Measurements from ENCODE around the gene FPGS. TPM values are rescaled to one million over a fixed set of nuclear protein-coding genes. Genes with fewer than 3 reads are reported as not detected.
A peak's percentile ranks its signal among the peaks of the same experiment; 100 is the strongest.
"Not testable (repeated sequence)": the region's sequence is repeated elsewhere in the genome, so short reads cannot be mapped to it uniquely, and the experiment has no call there.

FPGS gene
- total RNA-seq, 4 donors from 2014 or later = 36.1 to 56.3 (median 50.1) TPM

GRCh38 chr9:127844821-127845359 is 42.2 kb downstream of the FPGS start:
- DNase-seq (ENCODE audit: extremely low spot score) = no peak
- Histone ChIP-seq H3K27ac (replicated peaks in 1 of 4) (peak overlapping the region; percentile 54 to 75 (median 67)), H3K4me1 (peaks cover 38 to 59% (median 54%) of the 10 kb centered on the region in 4 donors), H3K27me3 (no peaks in the 10 kb centered on the region), H3K9me3 (peaks cover 0 to 8% (median 6%) of the 10 kb centered on the region in 4 donors), H3K36me3 (peaks cover 0 to 60% (median 14%) of the 10 kb centered on the region in 4 donors), H3K4me3 (no peak overlapping the region)
- 75% methylated on average over 16 of the region's 16 CpGs for WGBS
- peak; percentile 5 to 42 for TF ChIP-seq POLR2AphosphoS5 (IDR thresholded peaks at IDR 0.05)
- no peak for TF ChIP-seq POLR2A (IDR thresholded peaks at IDR 0.05; ENCODE audit: low read depth)
- intact Hi-C loops (cut with DNase I) = no loop called here

GRCh38 chr9:127845619-127846018 is 42.9 kb downstream of the FPGS start:
- DNase-seq (ENCODE audit: extremely low spot score); H3K27me3 ChIP-seq; H3K4me3 ChIP-seq; H3K9me3 ChIP-seq; intact Hi-C loops (cut with DNase I): not testable (repeated sequence)
- Histone ChIP-seq H3K36me3 (peaks cover 0 to 60% (median 11%) of the 10 kb centered on the region in 4 donors), H3K27ac (replicated peaks in 1 of 4) (peak overlapping the region; percentile 54 to 75 (median 67)), H3K4me1 (peaks cover 38 to 52% (median 46%) of the 10 kb centered on the region in 4 donors)
- 89% methylated on average over 4 of the region's 4 CpGs for WGBS

DNA sequence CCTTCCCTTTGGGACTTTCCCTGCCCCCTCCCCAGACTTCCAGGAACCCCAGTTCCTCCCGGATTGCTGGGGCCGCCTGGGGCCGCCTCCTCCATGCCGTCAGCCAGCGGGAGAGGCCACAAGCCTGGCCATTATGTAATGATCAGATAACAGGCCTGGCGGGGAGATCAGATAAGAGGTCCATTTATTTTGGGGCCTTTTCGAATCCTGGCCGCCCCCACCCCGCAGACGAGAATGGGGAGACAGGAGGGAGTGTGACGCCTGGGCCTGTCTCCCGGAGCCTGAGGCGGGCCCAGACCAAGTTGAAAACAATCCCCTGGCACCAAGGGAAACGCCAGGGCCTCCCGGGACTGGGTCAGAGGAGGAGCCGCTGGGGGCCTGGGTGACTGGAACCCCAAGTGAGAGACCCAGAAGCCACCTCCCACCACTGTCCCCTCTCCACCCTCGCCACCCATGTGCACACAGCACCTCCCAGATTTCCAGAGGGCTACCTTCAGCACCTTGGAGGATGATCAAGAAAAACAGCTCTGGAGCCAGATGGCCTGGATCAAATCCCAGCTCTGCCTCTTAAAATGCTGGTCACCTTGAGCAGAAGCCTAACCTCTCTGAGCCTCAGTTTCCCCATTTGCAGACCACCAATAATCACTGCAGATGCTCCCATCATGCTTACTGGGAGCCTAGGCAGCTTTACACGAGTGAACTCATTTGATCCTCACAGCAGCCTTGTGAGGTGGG is 43.9 kb downstream of the FPGS start:
- 59% methylated on average over 10 of the region's 18 CpGs for WGBS
- peak overlapping the region in 3 of 4 donors; percentile 1 to 27 (median 17) for H3K4me3 ChIP-seq
- intact Hi-C loops (cut with DNase I) = no loop called here
- no peak for DNase-seq (ENCODE audit: extremely low spot score)
- H3K9me3 ChIP-seq = peaks cover 0 to 8% (median 6%) of the 10 kb centered on the region in 4 donors
- H3K27ac ChIP-seq (replicated peaks in 1 of 4) = peak overlapping the region; percentile 54 to 75 (median 67)
- TF ChIP-seq, protein P1, sequence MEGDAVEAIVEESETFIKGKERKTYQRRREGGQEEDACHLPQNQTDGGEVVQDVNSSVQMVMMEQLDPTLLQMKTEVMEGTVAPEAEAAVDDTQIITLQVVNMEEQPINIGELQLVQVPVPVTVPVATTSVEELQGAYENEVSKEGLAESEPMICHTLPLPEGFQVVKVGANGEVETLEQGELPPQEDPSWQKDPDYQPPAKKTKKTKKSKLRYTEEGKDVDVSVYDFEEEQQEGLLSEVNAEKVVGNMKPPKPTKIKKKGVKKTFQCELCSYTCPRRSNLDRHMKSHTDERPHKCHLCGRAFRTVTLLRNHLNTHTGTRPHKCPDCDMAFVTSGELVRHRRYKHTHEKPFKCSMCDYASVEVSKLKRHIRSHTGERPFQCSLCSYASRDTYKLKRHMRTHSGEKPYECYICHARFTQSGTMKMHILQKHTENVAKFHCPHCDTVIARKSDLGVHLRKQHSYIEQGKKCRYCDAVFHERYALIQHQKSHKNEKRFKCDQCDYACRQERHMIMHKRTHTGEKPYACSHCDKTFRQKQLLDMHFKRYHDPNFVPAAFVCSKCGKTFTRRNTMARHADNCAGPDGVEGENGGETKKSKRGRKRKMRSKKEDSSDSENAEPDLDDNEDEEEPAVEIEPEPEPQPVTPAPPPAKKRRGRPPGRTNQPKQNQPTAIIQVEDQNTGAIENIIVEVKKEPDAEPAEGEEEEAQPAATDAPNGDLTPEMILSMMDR (IDR thresholded peaks at IDR 0.05) = no peak
- TF ChIP-seq POLR2A (IDR thresholded peaks at IDR 0.05; ENCODE audit: low read depth) (no peak), POLR2AphosphoS5 (IDR thresholded peaks at IDR 0.05) (no peak), EP300 (IDR thresholded peaks at IDR 0.05) (no peak)
- peaks cover 33 to 47% (median 38%) of the 10 kb centered on the region in 4 donors for H3K4me1 ChIP-seq
- H3K27me3 ChIP-seq = no peaks in the 10 kb centered on the region
- peaks cover 0 to 60% (median 7%) of the 10 kb centered on the region in 4 donors for H3K36me3 ChIP-seq

DNA sequence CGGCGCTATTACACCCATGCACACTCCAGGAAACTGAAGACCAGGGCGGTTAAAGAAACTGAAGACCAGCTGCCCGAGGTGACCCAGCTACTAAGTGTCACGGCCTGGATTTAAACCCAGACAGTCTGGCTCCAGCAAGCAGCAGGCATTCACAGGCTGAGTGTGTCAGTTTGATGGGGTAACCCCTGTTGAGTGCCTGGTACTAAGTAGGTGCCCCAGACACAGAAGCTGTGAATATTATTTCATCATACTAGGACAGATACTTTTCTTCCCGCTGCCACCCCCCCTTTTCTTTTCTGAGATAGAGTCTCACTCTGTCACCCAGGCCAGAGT is 44.5 kb downstream of the FPGS start:
- H3K9me3 ChIP-seq = peaks cover 0 to 8% (median 6%) of the 10 kb centered on the region in 4 donors
- 57% methylated on average over 6 of the region's 6 CpGs for WGBS
- H3K27me3 ChIP-seq = no peaks in the 10 kb centered on the region
- H3K4me3 ChIP-seq = peak overlapping the region in 2 of 4 donors; percentile 17 to 27
- TF ChIP-seq POLR2AphosphoS5 (IDR thresholded peaks at IDR 0.05) = no peak
- no peak for TF ChIP-seq EP300 (IDR thresholded peaks at IDR 0.05)
- H3K4me1 ChIP-seq = peaks cover 30 to 50% (median 39%) of the 10 kb centered on the region in 4 donors
- H3K27ac ChIP-seq (replicated peaks in 1 of 4) = peak overlapping the region; percentile 54 to 75 (median 67)
- H3K36me3 ChIP-seq = peaks cover 0 to 60% (median 6%) of the 10 kb centered on the region in 4 donors
- no peak for DNase-seq (ENCODE audit: extremely low spot score)
- intact Hi-C loops (cut with DNase I) = no loop called here

DNA sequence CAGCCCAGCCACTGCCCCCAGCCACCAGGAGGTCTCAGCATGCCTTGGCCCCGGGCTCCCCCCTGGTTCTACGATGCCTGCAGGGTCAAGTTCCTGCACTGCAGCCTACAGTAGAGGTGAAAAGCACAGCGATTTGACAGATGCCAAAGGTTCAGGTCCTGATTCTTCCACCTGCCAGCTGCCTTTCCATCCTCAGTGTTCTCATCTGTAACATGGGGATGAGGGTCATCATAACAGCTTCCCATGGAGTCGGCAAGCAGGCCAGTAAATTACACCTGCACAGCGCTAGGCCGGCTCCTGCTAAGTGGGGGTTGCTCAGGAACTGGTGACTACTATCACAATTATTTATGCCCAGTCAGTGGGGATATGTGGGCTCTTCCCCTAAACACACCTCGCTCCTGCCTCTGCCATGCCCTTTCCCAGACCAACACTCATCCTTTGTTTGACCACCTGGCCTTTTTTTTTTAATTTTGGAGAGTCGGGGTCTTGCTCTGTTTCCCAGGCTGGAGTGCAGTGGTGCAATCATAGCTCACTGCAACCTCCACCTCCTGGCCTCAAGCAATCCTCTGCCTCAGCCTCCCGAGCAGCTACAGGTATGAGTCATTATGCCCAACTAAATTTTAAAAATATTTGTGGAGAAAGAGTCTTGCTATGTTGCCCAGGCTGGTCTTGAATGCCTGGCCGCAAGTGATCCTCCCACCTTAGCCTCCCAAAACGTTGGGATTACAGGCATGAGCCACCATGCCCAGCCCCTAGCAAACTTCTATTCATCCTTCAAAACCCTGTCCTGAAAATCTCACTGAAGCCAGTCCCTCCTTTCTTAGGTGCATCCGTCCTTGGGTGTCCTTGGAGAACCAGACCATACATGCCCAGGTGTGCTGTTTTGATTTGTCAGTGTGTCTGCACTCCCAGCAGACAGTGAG is 45.4 kb downstream of the FPGS start:
- Histone ChIP-seq H3K9me3 (peaks cover 0 to 8% (median 6%) of the 10 kb centered on the region in 4 donors), H3K27me3 (no peaks in the 10 kb centered on the region), H3K4me1 (peaks cover 26 to 59% (median 49%) of the 10 kb centered on the region in 4 donors), H3K36me3 (peaks cover 0 to 60% (median 2%) of the 10 kb centered on the region in 4 donors), H3K27ac (replicated peaks in 1 of 4) (peak overlapping the region in 3 of 4 donors; percentile 66 to 75 (median 68)), H3K4me3 (peak overlapping the region in 2 of 4 donors; percentile 17 to 27)
- 84% methylated on average over 12 of the region's 12 CpGs for WGBS
- no peak for DNase-seq (ENCODE audit: extremely low spot score)
- TF ChIP-seq POLR2AphosphoS5 (IDR thresholded peaks at IDR 0.05) (no peak), POLR2A (IDR thresholded peaks at IDR 0.05; ENCODE audit: low read depth) (no peak), EP300 (IDR thresholded peaks at IDR 0.05) (no peak)
- TF ChIP-seq, protein P1 (IDR thresholded peaks at IDR 0.05) = no peak
- intact Hi-C loops (cut with DNase I) = no loop called here
